Kidney (tissue), 14 donors: ENCODE measurements around the gene HIPK2. TPM values are rescaled to one million over a fixed set of nuclear protein-coding genes. Genes with fewer than 3 reads are reported as not detected.

Experiments
- DNase-seq, 5 donors: peaks; one replicate each; pipeline ENCODE4 v3.0.0-alpha.2; 2013 to 2020
- FAIRE-seq: peaks from 2 replicates; lab custom pipeline; 2012; peaks lifted over from hg19 to GRCh38; lab: Jason Lieb, UNC
- H3K27ac ChIP-seq, 2 donors: one replicate each; pipeline ENCODE4 v1.7.0; 2013; ENCODE audit warnings: low read depth in 2 of 2, low read length in 2 of 2, inconsistent platforms in 1 of 2
- H3K27me3 ChIP-seq: one replicate; pipeline ENCODE4 v1.7.1; 2013; ENCODE audit warnings: low read length, inconsistent platforms; ENCODE audit not compliant: control insufficient read depth, insufficient read depth
- H3K36me3 ChIP-seq, 3 donors: one replicate each; pipeline versions ENCODE4 v1.7.0 to v1.7.1; 2013; ENCODE audit warnings: low read length in 3 of 3, control low read depth in 1 of 3, inconsistent platforms in 1 of 3; ENCODE audit not compliant: insufficient read depth in 3 of 3, control insufficient read depth in 2 of 3
- H3K4me1 ChIP-seq, 3 donors: one replicate each; pipeline versions ENCODE4 v1.7.0 to v1.7.1; 2013; ENCODE audit warnings: low read length in 3 of 3, inconsistent platforms in 1 of 3, low read depth in 1 of 3; ENCODE audit not compliant: control insufficient read depth in 2 of 3, insufficient read depth in 2 of 3
- H3K4me3 ChIP-seq, 3 donors: one replicate each; pipeline versions ENCODE4 v1.7.0 to v1.8.1; 2013; ENCODE audit warnings: low read length in 3 of 3, control low read depth in 1 of 3, inconsistent platforms in 1 of 3
- H3K9ac ChIP-seq, 3 donors: one replicate each; pipeline versions ENCODE4 v1.7.0 to v1.7.1; 2013; ENCODE audit warnings: low read length in 3 of 3, control low read depth in 1 of 3, inconsistent platforms in 1 of 3
- H3K9me3 ChIP-seq, 3 donors: one replicate each; pipeline versions ENCODE4 v1.7.0 to v1.7.1; 2013; ENCODE audit warnings: low read length in 3 of 3, control low read depth in 1 of 3, inconsistent platforms in 1 of 3; ENCODE audit not compliant: control insufficient read depth in 2 of 3, insufficient read depth in 1 of 3
- intact Hi-C: fragments of 100-400 bp; cut with DNase I; formaldehyde crosslinking; loops from one replicate; pipeline ENCODE4 v1.11.1; 2022
- polyA plus RNA-seq: library from polyadenylated mRNA; stranded (reverse); fragments of 350-450 nt; fragmentation: Illumina TruSeq; extraction: RNeasy Lipid Tissue Mini Kit (QIAGEN cat#74804); gene quantifications from one replicate; pipeline ENCODE4 v1.2.3, GENCODE V29; 2014; ENCODE audit warnings: low read depth, low replicate concordance; ENCODE audit not compliant: insufficient read depth
- total RNA-seq: library from RNA; stranded (reverse); fragmentation: NEBNext Ultra II Directional; extraction: Animal tissue kit (Norgen Biotek cat#: 25700); gene quantifications from one replicate; pipeline ENCODE4 v1.2.1, GENCODE V29; 2021
- TF ChIP-seq, protein P1 (sequence below): IDR thresholded peaks from 3 replicates; pipeline ENCODE4 v1.5.1; 2012; ENCODE audit warnings: mild to moderate bottlenecking, moderate library complexity, borderline replicate concordance; ENCODE audit not compliant: insufficient read depth; ENCODE audit errors: extremely low read depth
- donor health status: control.
- donor health status: control.
- donor health status: control.
- donor health status: control.
- donor health status: control.
- donor health status: DM: yes; HTN: yes; CAD: no.
- donor health status: Normal renal cell carcinoma (clear cell type).

HIPK2 gene
- total and polyA plus RNA-seq, 2 donors from 2014 or later: 9.6 to 153 TPM

DNA sequence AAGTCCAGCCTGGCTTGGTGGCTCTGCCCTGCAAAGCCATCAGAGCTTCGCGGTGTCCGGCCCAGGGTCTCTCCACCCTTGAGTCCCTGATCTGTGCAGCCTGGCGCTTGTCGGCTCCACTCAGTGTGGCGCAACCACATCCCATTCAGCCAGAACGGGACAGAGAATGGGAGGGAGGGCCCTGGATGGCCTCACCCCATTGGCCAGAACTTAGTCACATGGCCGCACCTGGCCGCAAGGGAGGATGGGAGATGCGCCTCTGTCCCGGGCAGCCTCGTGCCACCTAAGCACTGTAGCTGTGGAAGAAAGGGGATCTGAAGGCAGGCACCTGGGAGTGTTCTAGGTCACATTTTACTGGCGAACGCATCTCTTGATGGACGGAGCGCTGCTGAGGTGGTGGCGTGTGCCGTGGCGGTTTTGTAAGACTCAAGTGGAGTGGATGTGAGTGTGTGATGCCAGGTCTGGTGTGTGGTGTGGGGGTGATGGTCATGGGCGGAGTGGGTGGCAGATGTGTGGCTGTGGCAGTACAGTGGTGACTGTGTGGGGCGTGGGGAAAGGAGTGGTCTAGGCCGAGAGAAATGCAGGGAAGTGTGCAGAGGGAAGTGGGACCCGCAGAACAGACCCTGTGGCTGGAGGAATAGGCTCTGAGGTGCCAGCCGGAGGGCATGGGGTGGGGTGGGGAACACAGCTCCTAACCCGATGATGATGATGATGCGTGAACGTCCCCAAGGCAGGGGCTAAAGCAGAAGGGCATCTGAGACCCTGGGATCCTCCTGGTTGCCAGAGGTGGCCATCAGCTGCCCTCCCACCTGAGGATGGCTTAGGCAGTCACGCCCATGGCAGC is 235.3 kb downstream of the HIPK2 start:
- Histone ChIP-seq H3K9ac (no peak overlapping the region), H3K36me3 (no peaks in the 10 kb centered on the region), H3K9me3 (peaks cover 0 to 2% (median 0%) of the 10 kb centered on the region in 3 donors), H3K4me3 (no peak overlapping the region), H3K27me3 (no peaks in the 10 kb centered on the region), H3K4me1 (no peaks in the 10 kb centered on the region), H3K27ac (no peak overlapping the region)
- DNase-seq: no peak
- no peak for FAIRE-seq
- TF ChIP-seq, protein P1, sequence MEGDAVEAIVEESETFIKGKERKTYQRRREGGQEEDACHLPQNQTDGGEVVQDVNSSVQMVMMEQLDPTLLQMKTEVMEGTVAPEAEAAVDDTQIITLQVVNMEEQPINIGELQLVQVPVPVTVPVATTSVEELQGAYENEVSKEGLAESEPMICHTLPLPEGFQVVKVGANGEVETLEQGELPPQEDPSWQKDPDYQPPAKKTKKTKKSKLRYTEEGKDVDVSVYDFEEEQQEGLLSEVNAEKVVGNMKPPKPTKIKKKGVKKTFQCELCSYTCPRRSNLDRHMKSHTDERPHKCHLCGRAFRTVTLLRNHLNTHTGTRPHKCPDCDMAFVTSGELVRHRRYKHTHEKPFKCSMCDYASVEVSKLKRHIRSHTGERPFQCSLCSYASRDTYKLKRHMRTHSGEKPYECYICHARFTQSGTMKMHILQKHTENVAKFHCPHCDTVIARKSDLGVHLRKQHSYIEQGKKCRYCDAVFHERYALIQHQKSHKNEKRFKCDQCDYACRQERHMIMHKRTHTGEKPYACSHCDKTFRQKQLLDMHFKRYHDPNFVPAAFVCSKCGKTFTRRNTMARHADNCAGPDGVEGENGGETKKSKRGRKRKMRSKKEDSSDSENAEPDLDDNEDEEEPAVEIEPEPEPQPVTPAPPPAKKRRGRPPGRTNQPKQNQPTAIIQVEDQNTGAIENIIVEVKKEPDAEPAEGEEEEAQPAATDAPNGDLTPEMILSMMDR: no peak
- intact Hi-C loops: no loop called here

DNA sequence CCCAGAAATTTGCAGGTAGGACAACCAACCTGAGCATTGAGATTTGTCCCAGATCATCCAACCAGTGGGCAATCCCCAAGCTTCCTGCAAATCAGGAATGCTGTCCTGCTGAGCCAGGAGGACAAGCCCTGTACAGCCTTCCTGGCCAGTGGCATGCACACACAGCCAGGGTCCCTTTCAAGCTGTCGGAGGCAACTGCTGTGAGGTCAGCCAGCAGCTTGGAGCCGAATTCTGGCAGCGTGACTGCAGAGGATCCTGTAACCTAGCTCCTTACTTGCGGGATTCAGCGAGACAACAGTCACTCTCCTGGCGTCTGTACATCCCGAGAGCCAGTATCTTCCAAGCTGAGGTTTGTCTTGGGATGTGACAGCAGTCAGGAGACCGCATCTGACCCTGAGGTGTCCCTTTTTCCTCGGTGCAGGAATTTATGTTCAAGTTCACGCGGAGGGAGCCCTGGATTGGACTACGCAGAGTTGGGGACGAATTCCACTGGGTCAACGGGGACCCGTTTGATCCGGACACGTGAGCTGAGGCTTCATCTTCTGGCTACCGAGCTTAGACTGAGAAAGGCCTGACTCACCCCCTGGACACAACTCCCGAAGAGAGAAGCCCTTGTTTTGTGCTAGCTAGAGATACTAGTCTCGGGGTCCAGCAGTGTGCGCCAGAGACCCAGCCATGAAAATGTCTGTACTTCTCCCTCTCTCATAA is 236.0 kb downstream of the HIPK2 start:
- H3K36me3 ChIP-seq: no peaks in the 10 kb centered on the region
- H3K27me3 ChIP-seq: no peaks in the 10 kb centered on the region
- TF ChIP-seq, protein P1: no peak
- no peaks in the 10 kb centered on the region for H3K9me3 ChIP-seq
- no peak overlapping the region for H3K27ac ChIP-seq
- FAIRE-seq: no peak
- no peak overlapping the region for H3K9ac ChIP-seq
- intact Hi-C loops: no loop called here
- H3K4me1 ChIP-seq: no peaks in the 10 kb centered on the region
- H3K4me3 ChIP-seq: no peak overlapping the region
- no peak for DNase-seq

DNA sequence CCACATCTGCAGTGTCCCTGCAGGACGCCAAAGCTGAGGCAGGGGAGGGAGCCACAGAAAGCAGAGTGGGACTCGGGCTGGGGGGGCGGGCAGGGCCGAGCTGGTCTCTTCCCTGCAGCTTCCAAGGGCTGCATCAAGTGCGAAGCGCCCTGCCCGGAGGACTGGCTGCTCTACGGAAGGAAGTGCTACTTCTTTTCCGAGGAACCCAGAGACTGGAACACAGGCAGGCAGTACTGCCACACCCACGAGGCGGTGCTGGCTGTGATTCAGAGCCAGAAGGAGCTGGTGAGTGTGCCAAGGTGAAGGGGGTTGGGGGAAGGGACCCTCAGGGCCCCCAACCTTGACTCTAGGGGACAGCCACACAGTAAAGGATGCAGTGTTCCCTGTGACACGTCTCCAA is 237.6 kb downstream of the HIPK2 start:
- no peak for DNase-seq
- Histone ChIP-seq H3K4me1 (no peaks in the 10 kb centered on the region), H3K27me3 (no peaks in the 10 kb centered on the region), H3K27ac (no peak overlapping the region), H3K4me3 (no peak overlapping the region), H3K9ac (no peak overlapping the region), H3K9me3 (no peaks in the 10 kb centered on the region), H3K36me3 (no peaks in the 10 kb centered on the region)
- no peak for FAIRE-seq
- intact Hi-C loops: no loop called here
- TF ChIP-seq, protein P1: no peak
